Stomach (tissue), 9 donors: ENCODE results near the gene CHCHD6. TPM values are rescaled to one million over a fixed set of nuclear protein-coding genes. Genes with fewer than 3 reads are reported as not detected.

ENCODE experiments used
- DNase-seq, 2 donors: peaks; one replicate each; pipeline versions ENCODE4 v3.0.0 to v3.0.0-alpha.2; 2013 to 2019
- H3K27ac ChIP-seq, 5 donors: fragments of 200-600 bp in 4 of 5; sonication (generic) in 4 of 5; one replicate each; pipeline ENCODE4 v1.5.1; 2013 to 2019; ENCODE audit warnings: mild to moderate bottlenecking in 1 of 5, moderate library complexity in 1 of 5
- H3K27me3 ChIP-seq, 3 donors: fragments of 200-600 bp; sonication (generic); one replicate each; pipeline ENCODE4 v1.5.1; 2017 to 2019; ENCODE audit warnings: mixed run types in 1 of 3
- H3K36me3 ChIP-seq, 4 donors: fragments of 200-600 bp; sonication (generic); 1 replicate in 3 of 4; 2 replicates in 1 of 4; pipeline ENCODE4 v1.5.1; 2016 to 2019
- H3K4me1 ChIP-seq, 4 donors: fragments of 200-600 bp; sonication (generic); one replicate each; pipeline ENCODE4 v1.5.1; 2016 to 2019
- H3K4me3 ChIP-seq, 4 donors: fragments of 200-600 bp; sonication (generic) in 3 of 4; one replicate each; pipeline ENCODE4 v1.5.1; 2016 to 2019; ENCODE audit warnings: mild to moderate bottlenecking in 1 of 4
- H3K9me3 ChIP-seq, 4 donors: fragments of 200-600 bp; sonication (generic); one replicate each; pipeline ENCODE4 v1.5.1; 2016 to 2019
- EP300 ChIP-seq: sonication (generic); formaldehyde crosslinking; IDR thresholded peaks from one replicate; pipeline ENCODE4 v1.6.1; 2017; ENCODE audit warnings: antibody characterized with exemption
- POLR2A ChIP-seq, 4 donors: fragments of 450-650 bp; IDR thresholded peaks; one replicate each; pipeline ENCODE4 v1.6.1; 2016; ENCODE audit warnings: antibody characterized with exemption in 4 of 4, control low read depth in 2 of 4, mild to moderate bottlenecking in 1 of 4, moderate library complexity in 1 of 4
- POLR2AphosphoS5 ChIP-seq, 3 donors: sonication (generic); formaldehyde crosslinking; IDR thresholded peaks; one replicate each; pipeline ENCODE4 v1.6.1; 2016; ENCODE audit warnings: antibody characterized with exemption in 3 of 3
- WGBS, 5 donors: extraction: QIAGEN DNeasy Blood & Tissue Kit in 3 of 5; methylation state at CpG; one replicate each; pipeline versions ENCODE4 v1.1.5 to v1.1.7; 2013 to 2018; 5-methylcytosine and 5-hydroxymethylcytosine counted together
- intact Hi-C: fragments of 100-400 bp; cut with DNase I; formaldehyde crosslinking; loops from one replicate; pipeline ENCODE4 v1.15.1; 2023; ENCODE audit warnings: low total_unique reads
- polyA plus RNA-seq, 3 donors: library from polyadenylated mRNA; stranded (reverse); fragments of 200-250 nt; gene quantifications; one replicate each; pipeline ENCODE4 v1.2.3, GENCODE V29; 2013
- total RNA-seq, 5 donors: library from RNA; depleted of rRNA; stranded (reverse); fragments of >200 nt; gene quantifications; one replicate each; pipeline versions ENCODE4 v1.1.0 to v1.2.3, GENCODE V29; 2014 to 2016
- TF ChIP-seq, protein P1 (sequence below), 7 experiments: fragments of 450-650 bp in 4 of 7; fragments of 200-600 bp in 3 of 7; sonication (generic) in 3 of 7; IDR thresholded peaks; one replicate each; pipeline ENCODE4 v1.5.1; 2016 to 2019; ENCODE audit warnings: antibody characterized with exemption in 7 of 7, control low read depth in 2 of 7, mild to moderate bottlenecking in 1 of 7
- donor health status: healthy with polysubstance abuse.
- donor health status: Bipolar disorder and iron deficiency.
- donor health status: healthy.

Gene CHCHD6
- total and polyA plus RNA-seq, 8 donors, result 4.0 to 40.8 (median 11.9) TPM; not detected in 1

DNA sequence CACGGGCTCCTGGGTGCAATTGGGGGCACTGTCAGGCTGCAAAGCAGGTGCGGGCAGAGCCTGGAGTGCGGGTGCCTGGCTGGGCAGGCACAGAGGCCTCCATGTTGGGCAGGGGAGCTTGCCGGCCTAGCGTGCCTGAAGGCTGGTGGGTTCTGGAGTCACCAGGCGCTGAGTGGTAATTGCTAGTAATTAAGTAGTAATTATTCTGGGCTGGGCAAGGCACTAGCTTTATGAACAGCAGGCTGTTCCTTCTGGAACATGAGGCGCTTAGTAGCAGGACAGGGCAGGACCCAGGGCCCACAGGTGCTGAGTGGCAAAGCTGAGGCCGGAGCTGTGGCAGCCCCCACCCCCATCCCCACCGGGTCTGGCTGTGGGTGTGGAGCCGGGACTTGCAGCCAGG, 304.2 kb downstream of the CHCHD6 start:
- Histone ChIP-seq H3K27me3 (no peaks in the 10 kb centered on the region), H3K36me3 (peaks cover 0 to 63% (median 51%) of the 10 kb centered on the region in 4 donors), H3K9me3 (no peaks in the 10 kb centered on the region), H3K4me1 (peaks cover 0 to 6% (median 3%) of the 10 kb centered on the region in 4 donors), H3K4me3 (no peak overlapping the region), H3K27ac (no peak overlapping the region)
- DNase-seq, result no peak
- TF ChIP-seq, protein P1, sequence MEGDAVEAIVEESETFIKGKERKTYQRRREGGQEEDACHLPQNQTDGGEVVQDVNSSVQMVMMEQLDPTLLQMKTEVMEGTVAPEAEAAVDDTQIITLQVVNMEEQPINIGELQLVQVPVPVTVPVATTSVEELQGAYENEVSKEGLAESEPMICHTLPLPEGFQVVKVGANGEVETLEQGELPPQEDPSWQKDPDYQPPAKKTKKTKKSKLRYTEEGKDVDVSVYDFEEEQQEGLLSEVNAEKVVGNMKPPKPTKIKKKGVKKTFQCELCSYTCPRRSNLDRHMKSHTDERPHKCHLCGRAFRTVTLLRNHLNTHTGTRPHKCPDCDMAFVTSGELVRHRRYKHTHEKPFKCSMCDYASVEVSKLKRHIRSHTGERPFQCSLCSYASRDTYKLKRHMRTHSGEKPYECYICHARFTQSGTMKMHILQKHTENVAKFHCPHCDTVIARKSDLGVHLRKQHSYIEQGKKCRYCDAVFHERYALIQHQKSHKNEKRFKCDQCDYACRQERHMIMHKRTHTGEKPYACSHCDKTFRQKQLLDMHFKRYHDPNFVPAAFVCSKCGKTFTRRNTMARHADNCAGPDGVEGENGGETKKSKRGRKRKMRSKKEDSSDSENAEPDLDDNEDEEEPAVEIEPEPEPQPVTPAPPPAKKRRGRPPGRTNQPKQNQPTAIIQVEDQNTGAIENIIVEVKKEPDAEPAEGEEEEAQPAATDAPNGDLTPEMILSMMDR (IDR thresholded peaks at IDR 0.05), result no peak
- TF ChIP-seq POLR2A (IDR thresholded peaks at IDR 0.05) (no peak), EP300 (no peak), POLR2AphosphoS5 (IDR thresholded peaks at IDR 0.05) (no peak)
- intact Hi-C loops, result no loop called here
- 83 to 98% (median 87%) methylated on average over 6 to 10 of the region's 10 CpGs for whole genome bisulfite sequencing, 5 donors

DNA sequence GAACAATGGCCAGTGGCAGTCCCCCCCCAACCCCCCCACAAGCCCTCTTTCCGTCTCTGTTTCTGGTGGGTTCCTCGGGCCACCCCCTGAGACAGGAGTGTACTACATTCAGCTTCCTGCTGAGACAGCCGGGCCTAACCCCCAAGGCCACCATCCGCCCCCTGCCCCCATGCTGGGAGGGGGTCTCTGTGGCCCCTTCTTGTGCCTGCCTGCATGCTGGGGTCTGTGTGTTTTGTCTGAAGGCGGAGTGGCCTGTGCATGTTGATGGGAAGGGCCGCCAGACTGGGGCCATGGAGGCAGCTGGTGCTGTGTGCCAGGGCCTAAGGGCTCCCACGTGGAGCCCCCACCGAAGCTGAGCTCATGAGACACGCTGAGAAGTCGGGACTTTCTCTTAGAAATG, 305.5 kb downstream of the CHCHD6 start:
- DNase-seq, result no peak
- no peaks in the 10 kb centered on the region for H3K9me3 ChIP-seq
- H3K4me1 ChIP-seq, result peaks cover 0 to 3% (median 0%) of the 10 kb centered on the region in 4 donors
- H3K36me3 ChIP-seq, result peaks cover 8 to 67% (median 64%) of the 10 kb centered on the region in 4 donors
- H3K27ac ChIP-seq, result no peak overlapping the region
- H3K27me3 ChIP-seq, result no peaks in the 10 kb centered on the region
- intact Hi-C loops, result no loop called here
- WGBS, 5 donors, result 78 to 91% (median 84%) methylated on average over 8 to 10 of the region's 10 CpGs
- H3K4me3 ChIP-seq, result no peak overlapping the region
- TF ChIP-seq POLR2A (IDR thresholded peaks at IDR 0.05), result no peak

Other genes with a start within 250 kb of the CHCHD6 start
- gene ZXDC, start 228.3 kb upstream of the CHCHD6 start, total RNA-seq, result 10 to 100 TPM; 16.9 to 73.2 (median 44.5) TPM
- gene ZXDC, start 228.3 kb upstream of the CHCHD6 start, polyA plus RNA-seq, result 1 to 10 TPM; 6.1 to 9.8 (median 6.6) TPM
- not detected for gene UROC1, start 186.5 kb upstream of the CHCHD6 start, total RNA-seq
- not detected for gene UROC1, start 186.5 kb upstream of the CHCHD6 start, polyA plus RNA-seq
- gene CHST13, start 180.1 kb upstream of the CHCHD6 start, total RNA-seq, result 10 to 100 TPM in 1 of 5 donors, 1 to 10 TPM in 2, not detected in 2; 1.4 to 12.5 (median 5.7) TPM
- under 1 TPM; 0.08 to 0.61 (median 0.19) TPM for gene CHST13, start 180.1 kb upstream of the CHCHD6 start, polyA plus RNA-seq
- gene C3orf22, start 145.3 kb upstream of the CHCHD6 start, total RNA-seq, result not detected
- not detected for gene C3orf22, start 145.3 kb upstream of the CHCHD6 start, polyA plus RNA-seq
- gene TXNRD3, start 49.1 kb upstream of the CHCHD6 start, total RNA-seq, result 10 to 100 TPM in 4 of 5 donors, under 1 TPM in 1; 0.58 to 62.3 (median 19.1) TPM
- 1 to 10 TPM; 3.8 to 6.6 (median 5.2) TPM for gene TXNRD3, start 49.1 kb upstream of the CHCHD6 start, polyA plus RNA-seq